ENCODE data around the gene ACTR2.

DNA sequence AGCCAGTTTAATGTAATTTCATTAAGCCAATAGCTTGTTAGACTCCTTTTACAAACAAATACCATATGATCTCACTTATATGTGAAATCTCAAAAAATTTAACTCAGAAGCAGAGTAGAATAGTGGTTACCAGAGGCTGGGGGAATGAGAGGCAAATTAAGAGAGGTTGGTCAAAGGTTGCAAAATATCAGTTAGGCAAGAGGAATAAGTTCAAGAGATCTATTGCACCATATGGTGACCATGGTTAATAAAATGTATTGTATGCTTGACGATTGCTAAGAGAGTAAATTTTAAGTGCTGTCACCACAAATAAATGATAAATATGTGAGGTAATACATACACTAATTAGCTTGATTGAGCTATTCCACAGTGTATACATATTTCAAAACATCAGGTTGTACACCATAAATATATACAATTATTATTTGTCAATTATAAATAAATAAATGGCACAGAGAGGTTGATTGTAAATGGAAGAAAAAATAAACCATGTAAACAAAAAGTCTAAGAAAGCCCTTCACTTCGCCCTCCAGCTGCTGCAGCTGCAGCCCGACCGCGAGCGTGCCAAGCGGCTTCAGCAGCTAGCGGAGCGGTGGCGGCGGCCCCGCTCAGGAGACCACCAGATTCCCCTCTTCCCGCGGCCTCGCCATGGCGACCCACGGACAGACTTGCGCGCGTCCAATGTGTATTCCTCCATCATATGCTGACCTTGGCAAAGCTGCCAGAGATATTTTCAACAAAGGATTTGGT, 23.0 kb upstream of the ACTR2 start:
- TF ChIP-seq, protein P1, sequence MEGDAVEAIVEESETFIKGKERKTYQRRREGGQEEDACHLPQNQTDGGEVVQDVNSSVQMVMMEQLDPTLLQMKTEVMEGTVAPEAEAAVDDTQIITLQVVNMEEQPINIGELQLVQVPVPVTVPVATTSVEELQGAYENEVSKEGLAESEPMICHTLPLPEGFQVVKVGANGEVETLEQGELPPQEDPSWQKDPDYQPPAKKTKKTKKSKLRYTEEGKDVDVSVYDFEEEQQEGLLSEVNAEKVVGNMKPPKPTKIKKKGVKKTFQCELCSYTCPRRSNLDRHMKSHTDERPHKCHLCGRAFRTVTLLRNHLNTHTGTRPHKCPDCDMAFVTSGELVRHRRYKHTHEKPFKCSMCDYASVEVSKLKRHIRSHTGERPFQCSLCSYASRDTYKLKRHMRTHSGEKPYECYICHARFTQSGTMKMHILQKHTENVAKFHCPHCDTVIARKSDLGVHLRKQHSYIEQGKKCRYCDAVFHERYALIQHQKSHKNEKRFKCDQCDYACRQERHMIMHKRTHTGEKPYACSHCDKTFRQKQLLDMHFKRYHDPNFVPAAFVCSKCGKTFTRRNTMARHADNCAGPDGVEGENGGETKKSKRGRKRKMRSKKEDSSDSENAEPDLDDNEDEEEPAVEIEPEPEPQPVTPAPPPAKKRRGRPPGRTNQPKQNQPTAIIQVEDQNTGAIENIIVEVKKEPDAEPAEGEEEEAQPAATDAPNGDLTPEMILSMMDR (conservative IDR thresholded peaks at IDR 0.05; ENCODE audit: low read depth, low read length) = no peak
- TF ChIP-seq EZH2 (IDR thresholded peaks at IDR 0.05; ENCODE audit: borderline replicate concordance, low read depth, low read length, poor library complexity, severe bottlenecking) = no peak
